Right kidney (tissue), 1 donor: ENCODE data around the gene ARL8B.
"Not testable (repeated sequence)": the region's sequence is repeated elsewhere in the genome, so short reads cannot be mapped to it uniquely, and the experiment has no call there.

Experiments
- DNase-seq: peaks from one replicate; pipeline ENCODE4 v3.0.0-alpha.2; 2016

Gene ARL8B

GRCh38 chr3:5106933-5107334 lies 15.2 kb upstream of the ARL8B start:
- DNase-seq = not testable (repeated sequence)

GRCh38 chr3:5110337-5110736 lies 11.8 kb upstream of the ARL8B start:
- DNase-seq = no peak

- DNase-seq = no peak
Measured at GRCh38 chr3:5112043-5112442, 10.0 kb upstream of the ARL8B start.

GRCh38 chr3:5113726-5114125 lies 8.4 kb upstream of the ARL8B start:
- not testable (repeated sequence) for DNase-seq

GRCh38 chr3:5115506-5116162 lies 6.5 kb upstream of the ARL8B start:
- no peak for DNase-seq

- DNase-seq = no peak
Measured at GRCh38 chr3:5116538-5116937, 5.6 kb upstream of the ARL8B start.

GRCh38 chr3:5120446-5120845 lies 1.6 kb upstream of the ARL8B start:
- DNase-seq = no peak

- DNase-seq = no peak
Measured at GRCh38 chr3:5122741-5123706, 932 bp downstream of the ARL8B start.

GRCh38 chr3:5123937-5124336 lies 1.8 kb downstream of the ARL8B start:
- DNase-seq = no peak

- no peak for DNase-seq
Measured at GRCh38 chr3:5126586-5126985, 4.5 kb downstream of the ARL8B start.

- DNase-seq = no peak
Measured at GRCh38 chr3:5128849-5129248, 6.8 kb downstream of the ARL8B start.

GRCh38 chr3:5133239-5134018 lies 11.3 kb downstream of the ARL8B start:
- no peak for DNase-seq

GRCh38 chr3:5134019-5134391 lies 11.9 kb downstream of the ARL8B start:
- DNase-seq = no peak

GRCh38 chr3:5134499-5134898 lies 12.4 kb downstream of the ARL8B start:
- no peak for DNase-seq

- no peak for DNase-seq
Measured at GRCh38 chr3:5136211-5136918, 14.3 kb downstream of the ARL8B start.

GRCh38 chr3:5136919-5137429 lies 14.9 kb downstream of the ARL8B start:
- no peak for DNase-seq

- DNase-seq = no peak
Measured at GRCh38 chr3:5138214-5138981, 16.3 kb downstream of the ARL8B start.

GRCh38 chr3:5140230-5140621 lies 18.1 kb downstream of the ARL8B start:
- no peak for DNase-seq

- no peak for DNase-seq
Measured at GRCh38 chr3:5140839-5141238, 18.7 kb downstream of the ARL8B start.

- no peak for DNase-seq
Measured at GRCh38 chr3:5141760-5142159, 19.7 kb downstream of the ARL8B start.

GRCh38 chr3:5143464-5143863 lies 21.4 kb downstream of the ARL8B start:
- no peak for DNase-seq
